ENCODE data around the gene CEP250.
A peak's percentile ranks its signal among the peaks of the same experiment; 100 is the strongest.
"Not testable (repeated sequence)": the region's sequence is repeated elsewhere in the genome, so short reads cannot be mapped to it uniquely, and the experiment has no call there.

The CEP250 gene

DNA sequence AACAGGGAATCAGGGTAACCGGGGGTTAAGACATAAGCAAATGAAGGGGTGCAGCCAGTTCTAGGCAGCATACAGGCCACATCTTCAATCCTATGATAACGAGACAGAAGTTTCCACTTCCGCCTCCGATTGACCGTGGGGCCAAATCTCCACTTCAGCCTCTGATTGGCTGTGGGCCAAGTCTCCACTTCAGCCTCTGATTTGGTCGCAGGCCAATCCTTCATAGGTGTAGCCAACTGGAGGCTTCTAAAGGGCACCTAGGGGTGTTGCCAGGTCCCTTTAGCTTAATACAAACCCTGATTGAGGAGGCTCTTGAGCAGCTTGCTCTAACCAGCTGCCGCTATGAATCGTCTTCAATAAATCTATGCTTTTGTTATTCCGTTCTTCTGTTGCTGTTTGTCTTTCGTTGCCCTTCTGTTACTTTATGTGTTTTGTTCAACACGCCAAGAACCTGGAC, 84.4 kb downstream of the CEP250 start:
- DNase-seq = no peak
- Histone ChIP-seq H3K27ac (no peak overlapping the region), H3K36me3 (peaks cover 0 to 11% (median 0%) of the 10 kb centered on the region in 3 donors), H3K9me3 (no peaks in the 10 kb centered on the region), H3K27me3 (no peaks in the 10 kb centered on the region), H3K4me3 (no peak overlapping the region), H3K4me1 (peaks cover 0 to 18% (median 13%) of the 10 kb centered on the region in 4 donors)
- intact Hi-C loops (cut with DNase I; ENCODE audit: low total_unique reads) = no loop called here
- no peak for TF ChIP-seq CTCF (IDR thresholded peaks at IDR 0.05)

- Histone ChIP-seq H3K4me3 (peak overlapping the region; percentile 60 to 96), H3K9me3 (no peaks in the 10 kb centered on the region), H3K27ac (peak overlapping the region in 1 of 2 donors; percentile 64), H3K36me3 (peaks cover 0 to 13% (median 0%) of the 10 kb centered on the region in 3 donors), H3K27me3 (no peaks in the 10 kb centered on the region), H3K4me1 (peaks cover 0 to 18% (median 13%) of the 10 kb centered on the region in 4 donors)
- intact Hi-C loops (cut with DNase I; ENCODE audit: low total_unique reads) = no loop called here
- DNase-seq = no peak
- no peak for TF ChIP-seq CTCF (IDR thresholded peaks at IDR 0.05)
Observed at GRCh38 chr20:35541118-35541782, 85.9 kb downstream of the CEP250 start.

DNA sequence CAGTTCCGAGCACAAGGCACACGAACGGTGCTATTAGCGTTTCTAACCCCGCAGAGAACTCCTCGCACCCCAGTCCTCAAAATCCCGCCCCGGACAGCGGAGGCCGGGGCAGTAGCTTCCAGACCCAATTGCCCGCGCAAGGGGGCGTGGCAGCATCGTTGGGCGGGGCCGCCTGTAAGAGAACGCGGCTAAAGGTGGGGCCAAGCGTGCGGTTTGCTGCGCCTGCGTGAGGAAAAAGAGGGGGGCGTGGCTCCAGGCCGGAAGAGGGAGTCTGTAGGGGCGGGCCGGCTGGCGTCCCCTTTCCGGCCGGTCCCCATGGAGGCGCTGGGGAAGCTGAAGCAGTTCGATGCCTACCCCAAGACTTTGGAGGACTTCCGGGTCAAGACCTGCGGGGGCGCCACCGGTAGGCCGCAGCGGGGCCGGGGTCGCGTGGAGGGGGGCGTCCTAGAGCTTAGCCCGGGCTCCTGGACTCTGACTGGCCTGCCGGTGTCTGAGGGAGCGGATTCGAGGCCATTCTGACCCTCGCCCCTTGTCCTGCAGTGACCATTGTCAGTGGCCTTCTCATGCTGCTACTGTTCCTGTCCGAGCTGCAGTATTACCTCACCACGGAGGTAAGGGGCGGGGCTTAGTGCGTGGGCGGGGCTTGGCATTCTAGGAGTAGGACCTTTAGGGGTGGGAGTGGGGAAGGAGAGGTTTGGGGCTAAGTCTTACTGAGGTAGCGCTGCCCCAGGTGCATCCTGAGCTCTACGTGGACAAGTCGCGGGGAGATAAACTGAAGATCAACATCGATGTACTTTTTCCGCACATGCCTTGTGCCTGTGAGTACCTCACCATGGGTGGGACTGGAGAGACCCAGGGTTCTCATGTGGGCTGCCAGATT, 86.6 kb downstream of the CEP250 start, which contains the start of gene ERGIC3:
Gene ERGIC3, plus strand, starts transcription at position 296 of the 880 bp plus-strand sequence. Its CDS starts 20 bp downstream, at position 316.
- Histone ChIP-seq H3K36me3 (peaks cover 0 to 20% (median 3%) of the 10 kb centered on the region in 3 donors), H3K4me3 (peak within 1 kb of the TSS; percentile 60 to 96), H3K4me1 (peaks cover 0 to 18% (median 13%) of the 10 kb centered on the region in 4 donors), H3K27me3 (no peaks in the 10 kb centered on the region), H3K27ac (peak within 1 kb of the TSS; percentile 64 to 77), H3K9me3 (no peaks in the 10 kb centered on the region)
- intact Hi-C loops (cut with DNase I; ENCODE audit: low total_unique reads) = no loop called here
- TF ChIP-seq CTCF (IDR thresholded peaks at IDR 0.05) = no peak
- DNase-seq = peak; percentile 97 to 98

GRCh38 chr20:35542990-35543389, 87.6 kb downstream of the CEP250 start:
- DNase-seq = no peak
- Histone ChIP-seq H3K9me3 (no peaks in the 10 kb centered on the region), H3K36me3 (peaks cover 7 to 30% (median 13%) of the 10 kb centered on the region in 3 donors), H3K4me1 (peaks cover 0 to 18% (median 13%) of the 10 kb centered on the region in 4 donors), H3K27me3 (no peaks in the 10 kb centered on the region), H3K27ac (no peak overlapping the region), H3K4me3 (peak overlapping the region in 1 of 2 donors; percentile 96)
- no peak for TF ChIP-seq CTCF (IDR thresholded peaks at IDR 0.05)
- intact Hi-C loops (cut with DNase I; ENCODE audit: low total_unique reads) = no loop called here

DNA sequence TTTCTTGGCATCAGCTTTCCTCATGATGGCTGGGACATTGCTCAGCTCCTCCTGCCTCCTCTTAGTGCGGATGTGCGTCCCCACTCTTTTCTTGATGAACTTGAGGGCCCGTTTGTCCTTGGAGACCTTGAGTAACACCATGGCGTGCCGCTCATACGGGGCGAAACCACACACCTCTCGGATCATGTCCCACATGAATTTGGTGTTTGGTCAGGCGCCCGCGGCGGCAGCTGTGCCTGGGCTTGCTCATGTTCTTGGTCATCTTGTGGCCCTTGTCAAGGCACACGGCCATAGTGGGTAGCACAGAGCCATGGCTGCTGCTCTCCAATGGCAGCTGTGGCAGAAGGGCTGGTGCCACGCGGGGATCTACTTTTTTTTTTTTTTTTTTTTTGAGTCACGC, 89.0 kb downstream of the CEP250 start:
- no peak for DNase-seq
- no peaks in the 10 kb centered on the region for H3K27me3 ChIP-seq
- peaks cover 20 to 45% (median 28%) of the 10 kb centered on the region in 3 donors for H3K36me3 ChIP-seq
- no peak for TF ChIP-seq CTCF (IDR thresholded peaks at IDR 0.05)
- intact Hi-C loops (cut with DNase I; ENCODE audit: low total_unique reads) = no loop called here
- H3K4me1 ChIP-seq = peaks cover 0 to 18% (median 13%) of the 10 kb centered on the region in 4 donors
- no peak overlapping the region for H3K4me3 ChIP-seq
- no peak overlapping the region for H3K27ac ChIP-seq
- H3K9me3 ChIP-seq = no peaks in the 10 kb centered on the region

DNA sequence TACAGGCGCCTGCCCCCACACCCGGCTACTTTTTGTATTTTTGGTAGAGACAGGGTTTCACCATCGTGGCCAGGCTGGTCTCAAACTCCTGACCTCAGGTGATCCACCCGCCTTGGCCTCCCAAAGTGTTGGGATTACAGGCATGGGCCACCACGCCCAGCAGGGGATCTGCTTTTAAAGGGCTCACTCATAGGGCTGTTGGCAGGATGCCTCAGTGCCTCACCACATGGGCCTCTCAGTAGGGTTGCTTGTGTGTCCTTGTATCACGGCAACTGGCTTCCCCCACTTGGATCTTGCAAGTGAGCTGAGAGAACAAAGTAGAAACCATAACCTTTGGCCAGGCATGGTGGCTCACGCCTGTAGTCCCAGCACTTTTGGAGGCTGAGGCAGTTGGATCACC, 89.5 kb downstream of the CEP250 start:
- H3K4me1 ChIP-seq = peaks cover 0 to 18% (median 13%) of the 10 kb centered on the region in 4 donors
- DNase-seq; intact Hi-C loops (cut with DNase I; ENCODE audit: low total_unique reads); H3K27ac ChIP-seq; H3K9me3 ChIP-seq; H3K27me3 ChIP-seq; H3K4me3 ChIP-seq: not testable (repeated sequence)
- peaks cover 25 to 50% (median 33%) of the 10 kb centered on the region in 3 donors for H3K36me3 ChIP-seq
